ENCODE data around the gene FRMD3. TPM values are rescaled to one million over a fixed set of nuclear protein-coding genes. Genes with fewer than 3 reads are reported as not detected.

The FRMD3 gene
- total RNA-seq, 1 experiment from 2014 or later, result 2.7 TPM

DNA sequence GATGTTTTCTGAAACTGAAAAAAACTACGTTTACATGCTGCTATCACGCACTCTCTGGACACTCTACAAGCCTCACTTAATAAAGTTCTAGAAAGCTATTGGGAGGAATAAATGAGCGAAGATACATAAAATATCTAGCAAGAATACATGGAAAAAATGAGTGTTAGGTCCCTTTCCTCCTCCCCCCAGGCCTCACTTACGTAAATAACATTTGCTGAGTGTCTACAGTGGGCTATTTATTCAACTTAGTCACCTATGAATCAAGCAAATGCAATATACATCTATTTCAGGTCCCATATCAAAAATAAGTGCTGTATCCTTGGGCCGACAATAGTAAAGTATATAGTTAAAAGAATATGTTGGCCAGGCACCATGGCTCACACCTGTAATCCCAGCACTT lies 62.5 kb downstream of the FRMD3 start:
- DNase-seq (ENCODE audit: extremely low read depth, low read depth), result no peak

- no peak for DNase-seq (ENCODE audit: extremely low read depth, low read depth)
These were observed 63.6 kb downstream of the FRMD3 start for GRCh38 chr9:83474631-83475030.

DNA sequence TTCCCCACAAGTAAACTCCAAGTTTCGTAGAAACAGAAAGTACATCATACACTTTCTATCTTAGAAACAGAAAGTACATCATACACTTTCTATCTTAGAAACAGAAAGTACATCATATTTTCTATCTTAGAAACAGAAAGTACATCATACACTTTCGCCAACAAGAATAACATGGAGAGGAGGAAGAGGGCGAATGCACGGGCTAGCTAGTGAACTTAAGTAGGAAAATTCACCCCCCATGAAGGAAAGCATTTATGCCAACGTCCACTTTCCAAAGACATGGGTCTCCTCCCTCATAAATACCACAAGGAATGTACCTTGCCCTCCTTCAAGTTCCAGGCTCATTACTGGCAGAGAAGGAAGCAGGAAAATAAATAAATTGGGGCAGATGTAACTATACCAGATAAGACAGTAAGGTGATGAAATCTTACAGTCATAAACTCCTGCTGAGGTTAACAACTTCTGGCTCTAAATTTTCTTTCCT lies 64.7 kb downstream of the FRMD3 start:
- DNase-seq (ENCODE audit: extremely low read depth, low read depth), result no peak

GRCh38 chr9:83472764-83473163 lies 65.4 kb downstream of the FRMD3 start:
- no peak for DNase-seq (ENCODE audit: extremely low read depth, low read depth)

DNA sequence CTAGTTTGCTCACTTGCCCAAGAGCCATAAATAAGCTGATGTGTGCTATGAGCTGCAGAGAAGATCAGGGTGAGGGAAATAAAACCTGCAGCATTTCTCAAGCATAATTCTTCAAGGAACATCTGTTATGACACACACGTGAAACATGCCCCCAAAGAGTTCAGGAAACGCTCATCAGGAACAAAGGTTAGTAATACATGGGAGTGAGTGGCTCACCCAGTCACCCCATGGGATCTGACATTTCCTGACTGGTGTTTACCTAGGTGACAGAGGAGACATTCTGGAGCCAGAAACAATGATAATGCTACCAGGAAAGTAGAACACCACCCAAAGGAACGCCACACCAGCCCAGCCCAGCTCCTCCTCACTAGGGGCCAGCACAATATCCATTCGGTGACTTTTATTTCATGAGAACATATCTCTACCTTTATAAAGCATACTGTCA lies 66.0 kb downstream of the FRMD3 start:
- DNase-seq (ENCODE audit: extremely low read depth, low read depth), result peak; percentile 31

- DNase-seq (ENCODE audit: extremely low read depth, low read depth), result no peak
These were observed 67.0 kb downstream of the FRMD3 start for GRCh38 chr9:83471241-83471640.

GRCh38 chr9:83469722-83470121 lies 68.5 kb downstream of the FRMD3 start:
- no peak for DNase-seq (ENCODE audit: extremely low read depth, low read depth)

- no peak for DNase-seq (ENCODE audit: extremely low read depth, low read depth)
These were observed 69.4 kb downstream of the FRMD3 start for GRCh38 chr9:83468821-83469220.

- no peak for DNase-seq (ENCODE audit: extremely low read depth, low read depth)
These were observed 71.3 kb downstream of the FRMD3 start for GRCh38 chr9:83466877-83467276.

GRCh38 chr9:83466351-83466750 lies 71.8 kb downstream of the FRMD3 start:
- DNase-seq (ENCODE audit: extremely low read depth, low read depth), result no peak

DNA sequence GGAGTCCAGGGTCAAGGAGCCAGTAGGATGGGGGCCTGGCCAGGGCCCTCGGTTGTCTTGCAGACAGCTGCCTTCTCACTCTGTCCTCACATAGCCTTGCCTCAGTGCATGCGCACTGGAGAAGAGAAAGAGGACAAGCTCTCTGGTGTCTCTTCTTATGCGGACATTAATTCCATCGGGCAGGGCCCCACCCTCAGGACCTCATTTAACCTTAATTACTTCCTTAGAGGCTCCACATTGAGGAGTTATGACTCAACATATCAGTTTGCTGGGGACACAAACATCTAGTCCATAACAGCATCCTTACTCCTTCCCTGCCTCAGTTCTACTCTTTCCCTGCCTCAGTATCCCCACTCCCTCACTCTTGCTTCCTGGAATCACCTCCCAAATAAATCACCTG lies 78.4 kb downstream of the FRMD3 start:
- no peak for DNase-seq (ENCODE audit: extremely low read depth, low read depth)

- DNase-seq (ENCODE audit: extremely low read depth, low read depth), result no peak
These were observed 79.7 kb downstream of the FRMD3 start for GRCh38 chr9:83458530-83458929.

DNA sequence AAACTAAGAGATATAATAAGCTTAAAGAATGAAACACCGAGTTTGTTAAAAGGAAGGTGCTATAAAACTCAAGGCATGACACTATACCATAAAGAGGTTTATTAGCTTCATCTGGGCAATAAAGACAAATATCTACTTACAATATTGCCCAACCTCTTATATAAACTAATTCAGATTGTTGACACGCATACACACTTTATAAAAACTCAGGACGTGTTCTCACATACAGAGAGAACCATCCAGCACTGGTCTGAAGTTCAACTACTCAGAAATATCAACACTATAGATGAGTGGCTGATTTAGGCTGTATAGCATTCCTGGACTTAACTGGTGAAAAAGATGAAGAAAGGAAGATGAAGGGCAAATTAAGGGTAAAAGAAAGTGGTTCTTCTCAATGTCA lies 81.2 kb downstream of the FRMD3 start:
- no peak for DNase-seq (ENCODE audit: extremely low read depth, low read depth)

DNA sequence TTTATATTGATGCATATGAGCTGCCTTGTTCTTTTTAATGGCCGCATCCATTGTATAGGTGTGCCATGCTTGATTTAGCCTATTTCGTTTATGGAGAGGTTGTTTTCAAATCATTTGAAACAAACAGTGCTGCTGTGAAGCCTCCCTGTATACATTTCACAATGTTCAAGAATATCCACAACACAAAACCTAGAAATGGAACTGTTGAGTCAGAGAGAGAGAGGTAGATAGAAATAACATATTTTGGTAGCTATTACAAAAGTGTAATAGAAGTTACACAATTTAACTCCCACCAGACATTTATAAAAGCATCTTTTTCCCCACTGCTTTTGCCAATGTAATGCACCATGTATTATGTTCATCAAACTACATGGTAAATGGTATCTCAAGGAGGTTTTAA lies 82.0 kb downstream of the FRMD3 start:
- no peak for DNase-seq (ENCODE audit: extremely low read depth, low read depth)

DNA sequence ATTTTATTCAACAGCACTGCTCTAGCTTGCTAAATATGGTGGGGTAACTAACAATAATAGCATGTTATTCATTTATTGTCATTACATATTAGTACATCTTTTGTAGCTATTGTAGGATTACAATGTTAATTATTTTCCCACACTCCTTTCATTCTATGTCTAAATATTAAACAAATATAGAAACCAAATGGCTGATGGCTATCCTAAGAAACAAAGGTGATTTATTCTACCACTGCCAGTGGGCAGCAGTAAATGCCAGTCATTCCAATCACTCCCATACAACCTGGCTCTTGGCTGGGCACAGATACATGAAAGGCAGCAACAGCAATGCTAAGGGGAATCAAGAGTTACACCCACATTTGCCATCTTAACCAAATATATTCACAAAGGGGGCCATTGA lies 84.1 kb downstream of the FRMD3 start:
- no peak for DNase-seq (ENCODE audit: extremely low read depth, low read depth)

- DNase-seq (ENCODE audit: extremely low read depth, low read depth), result no peak
These were observed 86.9 kb downstream of the FRMD3 start for GRCh38 chr9:83451308-83451707.

DNA sequence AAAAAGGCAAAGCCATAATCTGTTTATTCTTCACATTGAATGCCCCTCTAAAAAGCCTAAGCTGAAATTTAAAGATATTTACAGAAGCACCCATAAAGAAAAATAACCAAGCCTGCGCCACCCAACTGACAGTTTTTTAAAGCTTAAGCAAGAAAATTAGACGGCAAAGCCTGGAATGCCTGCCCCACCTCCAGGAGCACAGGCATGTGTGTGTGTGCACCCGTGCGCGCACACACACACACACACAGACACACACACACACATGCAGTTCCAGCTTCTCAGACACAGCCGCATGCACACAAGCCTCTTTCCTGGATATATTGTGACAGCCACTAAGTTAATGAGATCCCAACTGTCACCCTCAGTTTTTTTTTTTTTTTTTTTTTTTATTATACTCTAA lies 88.2 kb downstream of the FRMD3 start:
- no peak for DNase-seq (ENCODE audit: extremely low read depth, low read depth)

DNA sequence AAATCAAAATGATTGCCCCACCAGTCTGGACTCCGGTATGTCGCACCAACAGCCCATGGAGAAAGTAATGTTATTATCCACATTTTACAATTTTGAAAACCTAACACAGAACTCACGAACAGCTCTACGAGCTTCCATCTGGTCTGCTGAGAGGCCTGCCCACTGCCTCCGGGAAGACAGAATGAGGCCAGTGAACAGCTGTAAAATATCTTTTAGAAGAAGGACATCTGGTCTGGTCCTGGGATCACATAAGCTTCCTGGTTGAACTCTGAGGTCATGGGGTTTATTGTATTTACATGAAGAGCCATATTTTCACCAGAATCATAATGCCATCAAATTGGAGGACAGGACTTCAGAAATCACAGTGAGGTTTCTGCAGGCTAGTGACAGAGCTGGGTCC lies 89.0 kb downstream of the FRMD3 start:
- DNase-seq (ENCODE audit: extremely low read depth, low read depth), result no peak

GRCh38 chr9:83448626-83449025 lies 89.6 kb downstream of the FRMD3 start:
- no peak for DNase-seq (ENCODE audit: extremely low read depth, low read depth)

DNA sequence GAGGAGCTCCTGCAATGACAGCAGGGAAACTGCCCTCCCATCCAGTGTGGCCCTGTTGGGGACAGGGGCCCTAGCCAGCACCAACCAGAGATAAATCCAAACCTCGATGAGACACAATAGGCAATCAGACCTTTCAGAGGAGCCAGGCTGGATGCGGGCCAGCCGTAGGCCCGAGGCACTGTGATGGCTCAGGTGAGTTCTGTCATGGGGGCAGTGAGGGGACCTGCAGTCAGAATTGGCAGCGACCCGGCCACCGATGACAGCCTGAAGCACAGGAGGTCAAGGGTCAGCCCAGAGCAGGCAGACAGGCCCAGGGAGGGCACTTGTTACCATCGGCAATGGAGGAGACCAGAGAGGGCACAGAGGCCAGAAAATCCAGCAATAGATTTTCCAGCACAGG lies 90.8 kb downstream of the FRMD3 start:
- no peak for DNase-seq (ENCODE audit: extremely low read depth, low read depth)

GRCh38 chr9:83445703-83446265 lies 92.4 kb downstream of the FRMD3 start:
- DNase-seq (ENCODE audit: extremely low read depth, low read depth), result no peak

DNA sequence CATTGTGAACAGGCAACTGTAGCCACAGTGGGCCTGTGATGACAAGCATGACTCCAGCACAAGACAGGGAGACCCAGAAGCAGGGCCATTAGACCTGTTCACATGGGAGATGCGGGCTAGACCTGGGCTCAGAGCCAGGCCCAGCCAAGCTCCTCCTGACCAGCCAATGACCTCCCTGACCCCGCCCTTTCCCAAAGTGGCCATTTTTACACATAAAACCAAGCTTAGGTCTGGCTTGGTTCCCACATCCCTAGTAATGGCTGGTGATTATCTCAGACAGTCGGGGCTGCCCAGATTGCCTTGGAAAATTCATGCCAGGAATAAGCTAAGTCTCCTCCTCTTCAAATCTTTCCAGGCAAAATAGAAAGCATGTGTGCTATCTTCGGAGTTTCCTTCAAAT lies 94.1 kb downstream of the FRMD3 start:
- no peak for DNase-seq (ENCODE audit: extremely low read depth, low read depth)

DNA sequence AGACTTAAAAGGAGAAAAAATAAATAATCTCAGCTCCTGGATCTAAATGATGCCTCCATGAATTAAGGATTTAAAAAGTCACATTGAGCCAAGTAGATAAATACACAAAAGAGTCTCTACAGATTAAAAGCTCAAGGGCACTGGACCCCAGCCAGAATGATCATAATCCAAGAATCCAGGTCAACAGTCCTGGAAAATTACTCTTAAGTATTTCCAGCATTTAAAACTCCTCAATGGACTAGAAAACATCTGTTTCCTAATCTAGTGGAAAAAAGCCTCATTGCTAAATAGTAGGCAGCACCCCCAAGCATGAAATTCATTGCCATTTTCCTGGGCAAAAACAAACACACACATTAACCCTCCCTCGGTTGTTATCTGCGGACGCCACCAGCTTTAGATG lies 96.8 kb downstream of the FRMD3 start:
- no peak for DNase-seq (ENCODE audit: extremely low read depth, low read depth)

Data from NCI-H460 (cell line).